H1 (cell line): ENCODE measurements around the gene TGFBI. TPM values are rescaled to one million over a fixed set of nuclear protein-coding genes. Genes with fewer than 3 reads are reported as not detected.

Experiments used
- CTCF ChIA-PET: fragments of 300-600 bp; sonication (Branson Sonifier 250); formaldehyde crosslinking; loops from one replicate; lab custom pipeline; 2021; ENCODE audit not compliant: partially characterized antibody; lab: Charles Lee
- POLR2A ChIA-PET: fragments of 300-600 bp; sonication (Branson Sonifier 250); formaldehyde crosslinking; loops from one replicate; lab custom pipeline; 2021; ENCODE audit warnings: inconsistent platforms; ENCODE audit not compliant: partially characterized antibody; lab: Charles Lee
- DNase-seq, 2 experiments: peaks; one replicate each; pipeline versions ENCODE4 v3.0.0 to v3.0.0-alpha.2; 2010 to 2022; ENCODE audit warnings: low spot score in 2 of 2, low read depth in 1 of 2, mixed read lengths in 1 of 2
- FAIRE-seq: peaks from 2 replicates; lab custom pipeline; 2011; peaks lifted over from hg19 to GRCh38; lab: Jason Lieb, UNC
- H2AFZ ChIP-seq: 2 replicates; pipeline ENCODE4 v1.8.1; 2012; ENCODE audit warnings: low read length, inconsistent platforms
- H2AK5ac ChIP-seq: 2 replicates; pipeline ENCODE4 v1.6.1; 2013; ENCODE audit warnings: low read depth, low read length
- H2BK120ac ChIP-seq: replicated peaks from 2 replicates; pipeline ENCODE3; 2013; ENCODE audit warnings: low read depth, low read length, inconsistent platforms
- H2BK12ac ChIP-seq: 2 replicates; pipeline ENCODE4 v1.6.1; 2013; ENCODE audit warnings: low read depth, low read length
- H2BK15ac ChIP-seq: 2 replicates; pipeline ENCODE4 v1.6.1; 2013; ENCODE audit warnings: low read length
- H2BK20ac ChIP-seq: 2 replicates; pipeline ENCODE4 v1.6.1; 2013; ENCODE audit warnings: low read length
- H2BK5ac ChIP-seq: 2 replicates; pipeline ENCODE4 v1.6.1; 2013; ENCODE audit warnings: low read depth, low read length
- H3K14ac ChIP-seq: 2 replicates; pipeline ENCODE4 v1.6.1; 2013; ENCODE audit warnings: inconsistent platforms; ENCODE audit not compliant: insufficient read length
- H3K18ac ChIP-seq: 2 replicates; pipeline ENCODE4 v1.6.1; 2013; ENCODE audit warnings: low read length; ENCODE audit errors: extremely low read depth
- H3K23ac ChIP-seq: 2 replicates; pipeline ENCODE4 v1.6.1; 2013; ENCODE audit warnings: inconsistent platforms; ENCODE audit not compliant: insufficient read length
- H3K23me2 ChIP-seq: 2 replicates; pipeline ENCODE4 v1.6.1; 2013; ENCODE audit warnings: low read depth, low read length
- H3K27ac ChIP-seq: 2 replicates; pipeline ENCODE4 v1.6.1; 2011; ENCODE audit warnings: low read depth, low read length, inconsistent platforms
- H3K27me3 ChIP-seq, 4 experiments: replicated peaks in 1 of 4; 1 replicate in 1 of 4; 2 replicates in 3 of 4; pipeline versions ENCODE4 v1.6.1 to v1.8.1; 2011 to 2013; ENCODE audit warnings: low read length in 3 of 4, mild to moderate bottlenecking in 3 of 4, inconsistent platforms in 2 of 4, mixed read lengths in 2 of 4, moderate library complexity in 1 of 4; ENCODE audit not compliant: control insufficient read depth in 3 of 4, insufficient read depth in 3 of 4; ENCODE audit errors: extremely low read depth in 1 of 4
- H3K36me3 ChIP-seq, 4 experiments: 2 replicates each; pipeline versions ENCODE4 v1.6.1 to v1.8.1; 2011 to 2013; ENCODE audit warnings: mild to moderate bottlenecking in 4 of 4, low read length in 3 of 4, moderate library complexity in 2 of 4, control low read depth in 1 of 4, inconsistent platforms in 1 of 4; ENCODE audit not compliant: insufficient read depth in 4 of 4, control insufficient read depth in 2 of 4
- H3K4ac ChIP-seq: replicated peaks from 2 replicates; pipeline ENCODE3; 2013; ENCODE audit warnings: low read length, low read depth, mixed read lengths, inconsistent platforms; ENCODE audit not compliant: insufficient read length
- H3K4me1 ChIP-seq, 4 experiments: replicated peaks in 1 of 4; 1 replicate in 1 of 4; 2 replicates in 3 of 4; pipeline versions ENCODE4 v1.6.1 to v1.8.1; 2011 to 2013; ENCODE audit warnings: low read length in 3 of 4, inconsistent platforms in 2 of 4, mixed read lengths in 1 of 4; ENCODE audit not compliant: insufficient read depth in 4 of 4, control insufficient read depth in 3 of 4
- H3K4me2 ChIP-seq, 2 experiments: 2 replicates each; pipeline versions ENCODE4 v1.6.1 to v1.8.1; 2011 to 2013; ENCODE audit warnings: low read depth in 2 of 2, low read length in 2 of 2, control low read depth in 1 of 2, inconsistent platforms in 1 of 2, mild to moderate bottlenecking in 1 of 2; ENCODE audit not compliant: insufficient read depth in 1 of 2
- H3K4me3 ChIP-seq, 4 experiments: fragments of 200-600, 300-600 bp in 1 of 4; sonication (generic), shearing (Covaris generic), sonication (Bioruptor Twin) in 1 of 4; 2 replicates each; pipeline versions ENCODE4 v1.5.1 to v1.8.1; 2011 to 2016; ENCODE audit warnings: low read length in 4 of 4, low read depth in 3 of 4, control low read depth in 2 of 4, inconsistent platforms in 2 of 4, mild to moderate bottlenecking in 2 of 4, mixed read lengths in 1 of 4, moderate library complexity in 1 of 4; ENCODE audit not compliant: insufficient read depth in 2 of 4; ENCODE audit errors: extremely low read depth in 1 of 4
- H3K56ac ChIP-seq: replicated peaks from 2 replicates; pipeline ENCODE3; 2013; ENCODE audit warnings: low read depth, mild to moderate bottlenecking, mixed read lengths, low read length, inconsistent platforms; ENCODE audit not compliant: insufficient read length
- H3K79me1 ChIP-seq: 2 replicates; pipeline ENCODE4 v1.6.1; 2013; ENCODE audit warnings: low read depth, low read length, control low read depth
- H3K79me2 ChIP-seq, 2 experiments: 2 replicates each; pipeline versions ENCODE4 v1.6.1 to v1.8.1; 2012 to 2013; ENCODE audit warnings: low read length in 2 of 2, mild to moderate bottlenecking in 2 of 2, inconsistent platforms in 1 of 2; ENCODE audit not compliant: insufficient read depth in 2 of 2, control insufficient read depth in 1 of 2
- H3K9ac ChIP-seq, 4 experiments: replicated peaks in 1 of 4; 1 replicate in 1 of 4; 2 replicates in 3 of 4; pipeline versions ENCODE4 v1.6.1 to v1.8.1; 2011 to 2013; ENCODE audit warnings: low read depth in 3 of 4, low read length in 3 of 4, control low read depth in 2 of 4, mild to moderate bottlenecking in 2 of 4, moderate library complexity in 2 of 4, inconsistent platforms in 1 of 4; ENCODE audit errors: extremely low read depth in 1 of 4
- H3K9me3 ChIP-seq, 2 experiments: 2 replicates each; pipeline versions ENCODE4 v1.6.1 to v1.8.1; 2012 to 2013; ENCODE audit warnings: mild to moderate bottlenecking in 2 of 2, moderate library complexity in 2 of 2, control low read depth in 1 of 2, inconsistent platforms in 1 of 2, low read depth in 1 of 2, low read length in 1 of 2, mixed read lengths in 1 of 2; ENCODE audit not compliant: insufficient read depth in 2 of 2
- H4K20me1 ChIP-seq, 2 experiments: replicated peaks in 1 of 2; 2 replicates each; pipeline versions ENCODE3 to v1.8.1; 2011 to 2013; ENCODE audit warnings: inconsistent platforms in 2 of 2, low read length in 2 of 2, mild to moderate bottlenecking in 1 of 2; ENCODE audit not compliant: insufficient read depth in 2 of 2, control insufficient read depth in 1 of 2
- H4K5ac ChIP-seq: 2 replicates; pipeline ENCODE4 v1.6.1; 2013; ENCODE audit warnings: low read length, low read depth, mixed read lengths, inconsistent platforms; ENCODE audit not compliant: insufficient read length
- H4K8ac ChIP-seq: 2 replicates; pipeline ENCODE4 v1.8.0; 2013; ENCODE audit warnings: mild to moderate bottlenecking, moderate library complexity, low read length, inconsistent platforms; ENCODE audit not compliant: insufficient read depth; ENCODE audit errors: extremely low read depth
- H4K91ac ChIP-seq: replicated peaks from 2 replicates; pipeline ENCODE3; 2013; ENCODE audit warnings: low read length, mixed read lengths, inconsistent platforms; ENCODE audit not compliant: insufficient read length
- BCL11A ChIP-seq, 2 experiments: IDR thresholded peaks; one replicate each; pipeline ENCODE4 v1.6.1; 2011; ENCODE audit warnings: low read depth in 2 of 2, low read length in 2 of 2, mild to moderate bottlenecking in 2 of 2
- FOSL1 ChIP-seq: IDR thresholded peaks from 2 replicates; pipeline ENCODE4 v1.6.1; 2011; ENCODE audit warnings: mild to moderate bottlenecking, low read depth, low read length, moderate library complexity; ENCODE audit not compliant: insufficient read depth
- RFX5 ChIP-seq: IDR thresholded peaks from 2 replicates; pipeline ENCODE4 v1.6.1; 2011; ENCODE audit warnings: low read depth, low read length, improper control_type of control experiment, borderline replicate concordance
- SAP30 ChIP-seq: fragments of 300-600 bp; sonication (generic); IDR thresholded peaks from 2 replicates; pipeline ENCODE4 v1.7.1; 2012; ENCODE audit warnings: low read length, moderate library complexity, mild to moderate bottlenecking, inconsistent platforms; ENCODE audit not compliant: insufficient read depth, insufficient replicate concordance
- ZNF274 ChIP-seq: IDR thresholded peaks from 2 replicates; pipeline ENCODE4 v1.7.0; 2012; ENCODE audit warnings: low read length, borderline replicate concordance; ENCODE audit errors: extremely low read depth
- WGBS, 2 experiments: shearing (Covaris generic) in 1 of 2; methylation state at CpG; one replicate each; pipeline versions ENCODE4 v1.1.6 to v1.1.7; 2013 to 2015; ENCODE audit warnings: low lambda C conversion rate in 2 of 2, mixed read lengths in 2 of 2, inconsistent platforms in 1 of 2, low coverage in 1 of 2, missing lambda C conversion rate in 1 of 2; ENCODE audit not compliant: insufficient replicate concordance in 2 of 2, insufficient coverage in 1 of 2, insufficient read length in 1 of 2; ENCODE audit errors: extremely low coverage in 1 of 2, missing lambda C conversion rate in 1 of 2; 5-methylcytosine and 5-hydroxymethylcytosine counted together
- polyA plus RNA-seq, 7 experiments: library from polyadenylated mRNA; depleted of rRNA in 3 of 7; stranded (reverse) in 5 of 7; unstranded in 2 of 7; fragments of >200 nt in 5 of 7; fragments of 200-250 nt in 2 of 7; gene quantifications; 1 replicate in 5 of 7; 2 replicates in 1 of 7; 4 replicates in 1 of 7; pipeline versions ENCODE4 v1.2.1 to v1.2.3, GENCODE V29; 2011 to 2013; ENCODE audit warnings: missing spikeins in 2 of 7, mixed read lengths in 2 of 7
- total RNA-seq: library from RNA; stranded (reverse); fragmentation: NEBNext Ultra II Directional; extraction: Animal tissue kit (Norgen Biotek cat#: 25700); gene quantifications from 2 replicates; pipeline ENCODE4 v1.2.1, GENCODE V29; 2021
- TF ChIP-seq, protein P1 (sequence below): IDR thresholded peaks from 2 replicates; pipeline ENCODE4 v1.6.1; 2012; ENCODE audit warnings: inconsistent platforms

TGFBI gene
- total and polyA plus RNA-seq, 2 of the 8 experiments (the other 6 are each of a cell fraction or from before 2014, with no cell fraction given), result 6.0 to 8.5 TPM

DNA sequence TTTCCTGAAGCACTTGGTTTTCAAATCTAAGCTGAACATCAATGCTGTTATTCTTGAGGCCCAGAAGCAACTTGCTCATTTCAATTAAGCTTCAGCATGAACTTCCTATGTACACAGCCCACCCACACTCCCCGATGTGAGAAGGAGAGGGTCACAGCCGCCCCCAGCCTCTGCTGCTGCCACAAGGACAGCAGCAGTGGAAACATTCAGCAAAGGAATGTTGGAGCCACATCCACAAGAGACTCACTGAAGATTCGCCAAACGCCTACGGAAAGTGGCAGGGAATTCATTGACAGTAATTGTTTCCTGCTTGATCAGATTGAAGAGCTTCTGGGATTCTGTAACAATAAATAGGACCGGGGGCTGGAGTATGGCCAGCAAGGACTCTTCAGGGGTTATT is 2.9 kb downstream of the TGFBI start:
- H2BK120ac ChIP-seq, result no peak overlapping the region
- H3K56ac ChIP-seq, result no peak overlapping the region
- no peak overlapping the region for H4K5ac ChIP-seq
- no peaks in the 10 kb centered on the region for H3K36me3 ChIP-seq
- H2BK5ac ChIP-seq, result no peak overlapping the region
- no peak overlapping the region for H2BK12ac ChIP-seq
- no peak overlapping the region for H3K23ac ChIP-seq
- H4K8ac ChIP-seq, result no peak overlapping the region
- no peak overlapping the region for H3K4me2 ChIP-seq
- H3K27me3 ChIP-seq, result peaks cover 8 to 39% (median 35%) of the 10 kb centered on the region in 4 experiments
- no peaks in the 10 kb centered on the region; a peak in 1 of 4 replicates for H3K79me2 ChIP-seq
- TF ChIP-seq SAP30 (no peak), RFX5 (no peak), ZNF274 (no peak), FOSL1 (no peak), BCL11A (IDR thresholded peaks at IDR 0.05; ENCODE audit: low read depth in 2 of 2, low read length in 2 of 2) (no peak)
- TF ChIP-seq, protein P1, sequence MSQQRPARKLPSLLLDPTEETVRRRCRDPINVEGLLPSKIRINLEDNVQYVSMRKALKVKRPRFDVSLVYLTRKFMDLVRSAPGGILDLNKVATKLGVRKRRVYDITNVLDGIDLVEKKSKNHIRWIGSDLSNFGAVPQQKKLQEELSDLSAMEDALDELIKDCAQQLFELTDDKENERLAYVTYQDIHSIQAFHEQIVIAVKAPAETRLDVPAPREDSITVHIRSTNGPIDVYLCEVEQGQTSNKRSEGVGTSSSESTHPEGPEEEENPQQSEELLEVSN, result no peak
- H2AK5ac ChIP-seq, result no peak overlapping the region
- H3K23me2 ChIP-seq, result peaks cover 8% of the 10 kb centered on the region; the same call in 1 of the 2 replicates
- no peak overlapping the region for H2BK15ac ChIP-seq
- H3K18ac ChIP-seq, result no peak overlapping the region
- POLR2A ChIA-PET, result interaction anchor here (1.3 to 1.7 kb wide), 2 partner anchors 10 to 13 kb away, joined by 3 to 4 read pairs; no protein-coding TSS in a partner anchor
- H3K4me1 ChIP-seq, result peaks cover 0 to 7% (median 2%) of the 10 kb centered on the region in 4 experiments; a peak in 4 of 7 replicates
- H3K4me3 ChIP-seq, result no peak overlapping the region
- no peak overlapping the region for H2AFZ ChIP-seq
- no peaks in the 10 kb centered on the region for H3K9me3 ChIP-seq
- no peak for DNase-seq
- CTCF ChIA-PET, result interaction anchor here (0.6 to 2.3 kb wide), 7 partner anchors 15 to 155 kb away, joined by 3 to 10 read pairs (median 3); no protein-coding TSS in a partner anchor
- H2BK20ac ChIP-seq, result no peak overlapping the region
- WGBS, 2 experiments, result 72% methylated on average over 6 of the region's 6 CpGs; no CpG with 5 or more reads in 1 of the 2 experiments
- no peak overlapping the region for H3K9ac ChIP-seq
- FAIRE-seq, result no peak
- no peak overlapping the region for H3K14ac ChIP-seq
- H4K91ac ChIP-seq, result no peak overlapping the region
- no peaks in the 10 kb centered on the region for H3K79me1 ChIP-seq
- peaks cover 0 to 2% of the 10 kb centered on the region in 2 experiments for H4K20me1 ChIP-seq
- no peak overlapping the region for H3K27ac ChIP-seq
- H3K4ac ChIP-seq, result no peak overlapping the region
